ENCODE data around the gene KLF11.

KLF11 gene

GRCh38 chr2:10057231-10058107, 14.1 kb downstream of the KLF11 start:
- no peak for TF ChIP-seq CTCF (conservative IDR thresholded peaks at IDR 0.05; ENCODE audit: low read depth)
- POLR2A ChIA-PET (ENCODE audit: low non-redundant PET): no interaction called here
- CTCF ChIA-PET: interaction anchor here (0.6 to 2.5 kb wide), 7 partner anchors 9 to 257 kb away, joined by 3 to 13 read pairs (median 4); no protein-coding TSS in a partner anchor
- peak; percentile 74 for DNase-seq (ENCODE audit: low spot score)
- H3K27ac ChIP-seq: peak overlapping the region; percentile 89

GRCh38 chr2:10058251-10059015, 15.1 kb downstream of the KLF11 start:
- TF ChIP-seq CTCF (conservative IDR thresholded peaks at IDR 0.05; ENCODE audit: low read depth): no peak
- H3K27ac ChIP-seq: peak overlapping the region; percentile 89
- POLR2A ChIA-PET (ENCODE audit: low non-redundant PET): no interaction called here
- CTCF ChIA-PET: interaction anchor here (0.6 to 2.5 kb wide), 5 partner anchors 10 to 258 kb away, joined by 3 to 13 read pairs (median 3); no protein-coding TSS in a partner anchor
- no peak for DNase-seq (ENCODE audit: low spot score)

GRCh38 chr2:10059016-10059351, 15.6 kb downstream of the KLF11 start:
- ChIA-PET CTCF (interaction anchor here (0.7 kb wide), 1 partner anchor 14 kb away, joined by 3 read pairs; no protein-coding TSS in a partner anchor), POLR2A (ENCODE audit: low non-redundant PET) (no interaction called here)
- peak overlapping the region; percentile 89 for H3K27ac ChIP-seq
- no peak for DNase-seq (ENCODE audit: low spot score)
- no peak for TF ChIP-seq CTCF (conservative IDR thresholded peaks at IDR 0.05; ENCODE audit: low read depth)

GRCh38 chr2:10059552-10060335, 16.4 kb downstream of the KLF11 start:
- no peak for TF ChIP-seq CTCF (conservative IDR thresholded peaks at IDR 0.05; ENCODE audit: low read depth)
- CTCF ChIA-PET: interaction anchor here (0.7 kb wide), 1 partner anchor 13 kb away, joined by 3 read pairs; no protein-coding TSS in a partner anchor
- no peak for DNase-seq (ENCODE audit: low spot score)
- H3K27ac ChIP-seq: peak overlapping the region; percentile 89
- POLR2A ChIA-PET (ENCODE audit: low non-redundant PET): no interaction called here

GRCh38 chr2:10061221-10061925, 18.0 kb downstream of the KLF11 start:
- no peak overlapping the region for H3K27ac ChIP-seq
- no peak for TF ChIP-seq CTCF (conservative IDR thresholded peaks at IDR 0.05; ENCODE audit: low read depth)
- ChIA-PET POLR2A (ENCODE audit: low non-redundant PET) (no interaction called here), CTCF (interaction anchor here (0.6 kb wide), 2 partner anchors 28 to 183 kb away, joined by 3 to 4 read pairs; no protein-coding TSS in a partner anchor)
- no peak for DNase-seq (ENCODE audit: low spot score)

All from RWPE1 (cell line).